GM12874 (cell line): ENCODE measurements around the gene FREM2.

Experiments
- CTCF ChIP-seq: IDR thresholded peaks from 2 replicates; pipeline ENCODE4 v1.5.1; 2011; ENCODE audit warnings: low read depth, mild to moderate bottlenecking, control low read depth, low read length, moderate library complexity; ENCODE audit not compliant: insufficient read depth

Gene FREM2

GRCh38 chr13:38830442-38831045 lies 143.7 kb downstream of the FREM2 start:
- no peak for TF ChIP-seq CTCF

- no peak for TF ChIP-seq CTCF
These were observed 157.7 kb downstream of the FREM2 start for GRCh38 chr13:38844581-38844980.

DNA sequence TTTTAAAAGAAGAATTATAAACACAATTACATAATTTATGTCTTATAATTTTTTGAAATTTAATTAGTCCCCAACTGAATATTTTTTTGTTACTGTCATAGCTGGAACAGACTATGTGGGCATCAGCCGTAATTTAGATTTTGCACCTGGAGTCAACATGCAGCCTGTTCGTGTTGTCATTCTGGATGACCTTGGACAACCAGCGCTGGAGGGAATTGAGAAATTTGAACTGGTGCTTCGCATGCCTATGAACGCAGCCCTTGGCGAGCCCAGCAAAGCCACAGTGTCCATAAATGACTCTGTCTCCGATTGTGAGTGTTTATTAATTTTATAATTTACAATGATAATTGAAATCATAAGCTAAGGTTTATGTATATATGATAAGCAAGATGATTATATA lies 161.5 kb downstream of the FREM2 start:
- no peak for TF ChIP-seq CTCF

DNA sequence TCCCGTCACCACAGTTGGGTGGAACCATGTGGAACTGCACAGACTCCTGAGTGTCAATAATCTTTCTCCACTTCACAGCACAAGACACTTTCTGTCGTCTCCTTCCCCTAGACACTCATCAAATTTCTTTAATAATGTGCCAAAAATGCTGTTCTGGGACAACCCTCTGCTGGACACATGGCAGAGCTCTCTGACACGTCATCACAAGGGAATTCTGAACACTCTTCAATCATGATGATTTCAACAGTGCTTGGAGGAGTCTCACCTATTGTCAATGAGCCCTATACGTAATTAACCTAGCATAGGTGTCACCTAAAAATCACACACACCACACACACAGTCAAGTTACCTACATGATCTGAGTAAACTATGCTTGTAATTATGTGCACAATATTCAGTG lies 162.4 kb downstream of the FREM2 start:
- no peak for TF ChIP-seq CTCF

DNA sequence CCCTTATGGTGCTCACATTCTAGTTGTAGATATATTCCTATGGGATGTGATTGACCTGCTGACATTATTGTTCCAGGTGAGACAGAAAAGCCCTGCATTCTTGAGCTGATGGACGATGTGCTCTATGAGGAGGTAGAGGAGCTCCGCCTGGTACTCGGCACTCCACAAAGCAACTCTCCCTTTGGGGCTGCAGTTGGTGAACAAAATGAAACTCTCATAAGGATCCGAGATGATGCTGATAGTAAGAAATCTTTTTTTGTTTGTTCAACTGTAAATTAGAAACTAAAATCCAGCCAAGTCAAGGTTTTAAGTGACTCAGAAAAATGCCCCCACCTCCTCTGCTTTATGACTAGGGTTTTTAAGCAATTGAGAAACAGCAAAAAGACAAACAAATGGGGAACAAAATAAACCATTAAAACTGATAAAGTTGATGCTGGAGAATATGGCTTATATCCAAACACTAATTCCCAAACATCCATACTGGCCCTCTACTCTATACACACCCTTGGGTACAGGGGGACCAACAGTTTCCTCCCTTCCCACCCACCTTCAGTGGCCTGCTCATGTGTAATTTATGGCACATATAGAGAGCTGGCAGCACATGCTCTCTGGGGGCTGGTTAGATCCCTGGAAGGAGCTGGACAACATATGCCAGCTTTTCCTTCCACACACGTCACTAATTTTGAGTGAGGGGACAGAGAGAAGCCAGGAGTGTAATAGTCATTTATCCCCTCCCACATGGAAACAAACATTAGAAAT lies 164.2 kb downstream of the FREM2 start:
- TF ChIP-seq CTCF = no peak

- TF ChIP-seq CTCF = no peak
These were observed 167.3 kb downstream of the FREM2 start for GRCh38 chr13:38854226-38854625.

DNA sequence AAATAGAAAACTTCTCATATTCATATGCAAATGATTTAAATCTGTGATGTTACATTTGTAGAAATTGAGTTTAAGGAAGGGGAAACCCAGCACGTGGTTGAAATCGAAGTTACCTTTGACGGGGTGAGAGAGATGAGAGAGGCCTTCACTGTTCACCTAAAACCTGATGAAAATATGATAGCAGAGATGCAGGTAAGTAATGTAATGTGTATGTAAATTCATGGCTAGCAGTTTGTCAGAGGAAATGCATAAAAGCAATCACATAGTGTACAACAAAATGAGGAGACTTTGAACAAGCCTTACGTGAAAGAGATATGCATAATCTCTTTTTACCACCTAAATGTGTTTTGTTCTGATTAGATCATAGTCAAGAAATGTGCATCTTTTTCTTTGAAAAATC lies 169.2 kb downstream of the FREM2 start:
- no peak for TF ChIP-seq CTCF
